AG09319 (cell line): Measurements from ENCODE around the gene EARS2.

Source experiments
- DNase-seq: peaks from one replicate; pipeline ENCODE4 v3.0.0-alpha.2; 2010; ENCODE audit warnings: low read depth; ENCODE audit errors: extremely low read depth
- CTCF ChIP-seq: IDR thresholded peaks from 2 replicates; pipeline ENCODE4 v1.5.1; 2011; ENCODE audit warnings: low read depth, mild to moderate bottlenecking, inconsistent platforms, low read length, moderate library complexity

Gene EARS2

GRCh38 chr16:23504076-23504452 is 53.1 kb downstream of the EARS2 start:
- TF ChIP-seq CTCF, result no peak
- DNase-seq, result no peak

- no peak for TF ChIP-seq CTCF
- DNase-seq, result no peak
These were observed 54.7 kb downstream of the EARS2 start for GRCh38 chr16:23502466-23502865.

GRCh38 chr16:23501291-23501690 is 55.9 kb downstream of the EARS2 start:
- DNase-seq, result no peak
- TF ChIP-seq CTCF, result no peak

GRCh38 chr16:23500862-23501225 is 56.3 kb downstream of the EARS2 start:
- no peak for TF ChIP-seq CTCF

GRCh38 chr16:23500212-23500861 is 56.8 kb downstream of the EARS2 start:
- DNase-seq, result no peak
- no peak for TF ChIP-seq CTCF

More at GRCh38 chr16:23500862-23501225, 56.3 kb downstream of the EARS2 start:
- DNase-seq, result no peak

DNA sequence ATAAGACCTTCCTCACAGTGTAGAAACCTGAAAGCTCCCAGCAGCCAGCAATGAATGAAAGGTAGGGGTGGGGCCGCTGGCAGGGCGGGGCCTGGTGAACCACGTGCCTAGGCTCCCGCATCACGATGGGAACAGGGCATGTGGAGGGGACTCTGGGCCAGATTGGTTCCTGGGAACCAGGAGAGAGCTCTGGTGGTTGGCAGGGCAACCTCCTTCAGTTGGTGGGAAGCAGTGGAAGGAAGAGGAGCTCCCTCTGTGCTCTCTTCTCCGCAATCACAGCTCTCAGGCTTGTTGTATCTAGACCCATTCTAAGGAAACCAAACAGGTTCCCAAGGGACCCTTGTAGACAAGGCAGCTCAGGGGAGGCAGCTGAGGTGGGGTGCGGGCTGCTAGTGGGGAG is 57.3 kb downstream of the EARS2 start:
- TF ChIP-seq CTCF, result no peak
- DNase-seq, result no peak

DNA sequence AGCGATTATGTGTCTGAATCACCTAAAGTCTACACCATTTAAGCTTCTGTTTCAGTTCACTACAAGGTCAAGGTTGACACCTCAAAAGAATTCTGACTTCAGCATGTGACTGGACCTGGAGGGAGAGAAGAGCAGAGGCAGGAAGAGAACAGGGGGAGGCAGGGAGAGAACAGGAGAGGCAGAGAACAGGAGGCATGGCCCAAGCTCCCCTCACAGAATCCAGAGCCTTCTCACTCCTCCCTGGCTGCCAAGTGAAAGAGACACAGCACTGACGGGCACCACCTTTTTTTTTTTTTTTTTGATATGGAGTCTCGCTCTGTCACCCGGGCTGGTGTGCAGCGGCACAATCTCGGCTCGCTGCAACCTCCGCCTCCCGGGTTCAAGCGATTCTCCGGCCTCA is 58.3 kb downstream of the EARS2 start:
- no peak for DNase-seq
- no peak for TF ChIP-seq CTCF
